CD4-positive, alpha-beta T cell treated with Interferon gamma for 1 hour (primary cell): Measurements from ENCODE around the gene LRRC2.
"Not testable (repeated sequence)": the region's sequence is repeated elsewhere in the genome, so short reads cannot be mapped to it uniquely, and the experiment has no call there.

ENCODE experiments used
- DNase-seq: peaks from one replicate; pipeline ENCODE4 v3.0.0-alpha.2; 2020

Gene LRRC2, protein sequence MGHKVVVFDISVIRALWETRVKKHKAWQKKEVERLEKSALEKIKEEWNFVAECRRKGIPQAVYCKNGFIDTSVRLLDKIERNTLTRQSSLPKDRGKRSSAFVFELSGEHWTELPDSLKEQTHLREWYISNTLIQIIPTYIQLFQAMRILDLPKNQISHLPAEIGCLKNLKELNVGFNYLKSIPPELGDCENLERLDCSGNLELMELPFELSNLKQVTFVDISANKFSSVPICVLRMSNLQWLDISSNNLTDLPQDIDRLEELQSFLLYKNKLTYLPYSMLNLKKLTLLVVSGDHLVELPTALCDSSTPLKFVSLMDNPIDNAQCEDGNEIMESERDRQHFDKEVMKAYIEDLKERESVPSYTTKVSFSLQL

DNA sequence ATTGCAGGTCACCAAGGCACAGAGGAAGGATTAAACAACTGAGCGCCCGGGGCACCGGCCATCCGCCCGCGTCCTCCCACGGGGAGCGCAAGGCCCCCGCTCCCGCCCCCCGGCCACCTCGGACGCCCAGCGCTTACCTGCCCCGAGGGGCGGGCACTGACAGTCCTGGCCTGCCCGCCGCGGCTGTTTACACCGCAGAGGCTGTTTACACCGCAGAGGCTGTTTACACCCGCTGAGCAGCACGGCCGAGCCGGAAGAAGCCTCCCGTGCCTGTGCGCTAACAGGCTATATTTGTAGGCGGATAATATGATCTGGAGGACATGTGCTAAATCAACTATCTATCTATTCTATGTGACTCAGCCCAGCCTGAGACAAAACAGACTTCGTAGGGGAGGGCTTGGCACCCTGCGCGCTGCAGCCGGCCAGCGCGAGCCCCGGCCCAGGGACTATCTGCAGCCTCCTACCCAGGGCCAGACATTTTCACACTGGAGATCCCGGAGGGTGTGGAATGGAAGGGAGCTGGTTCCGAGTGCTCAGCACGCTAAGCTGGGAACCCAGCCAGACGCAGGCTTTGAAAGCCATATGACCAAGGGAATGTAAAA is at the start of gene LRRC2:
Gene LRRC2, minus strand, starts transcription at position 263 of the 602 bp plus-strand sequence. CDS start 14,711 bp downstream, outside the sequence.
- DNase-seq = no peak

DNA sequence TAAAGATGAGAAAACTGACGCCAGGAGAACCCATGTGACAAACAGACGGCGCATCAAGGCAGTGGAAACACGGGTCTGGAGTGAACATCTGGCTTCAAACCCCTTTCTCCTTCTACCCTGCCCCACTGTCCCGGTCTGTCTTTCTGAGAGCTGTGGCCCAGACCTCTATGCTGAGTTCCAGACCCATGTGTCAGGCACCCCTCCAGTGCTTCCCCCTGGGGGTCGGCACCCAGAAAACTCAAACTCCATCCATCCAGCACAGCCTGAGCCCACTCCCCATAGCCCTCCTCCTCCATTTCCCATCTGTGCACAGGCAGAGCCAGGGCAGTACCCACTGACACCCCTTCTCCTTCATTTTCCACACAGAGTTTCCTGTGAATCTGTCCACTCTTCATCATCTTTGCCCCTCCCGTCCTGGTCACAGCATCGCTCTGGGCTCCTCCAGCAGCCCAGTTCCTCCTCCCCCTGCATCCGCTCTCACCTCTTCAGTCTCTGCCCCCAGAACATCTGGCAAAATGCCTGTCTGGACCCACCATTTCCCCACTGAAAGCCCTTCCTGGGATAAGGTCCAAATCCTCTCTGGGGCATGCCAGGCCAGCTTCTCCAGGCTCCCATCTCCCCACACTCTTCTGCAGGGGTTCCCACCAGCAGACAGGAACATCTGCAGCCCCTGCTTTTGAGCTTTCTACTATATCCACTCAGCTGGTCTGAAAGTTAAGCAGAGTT is 49.1 kb upstream of the LRRC2 start:
- DNase-seq = no peak

DNA sequence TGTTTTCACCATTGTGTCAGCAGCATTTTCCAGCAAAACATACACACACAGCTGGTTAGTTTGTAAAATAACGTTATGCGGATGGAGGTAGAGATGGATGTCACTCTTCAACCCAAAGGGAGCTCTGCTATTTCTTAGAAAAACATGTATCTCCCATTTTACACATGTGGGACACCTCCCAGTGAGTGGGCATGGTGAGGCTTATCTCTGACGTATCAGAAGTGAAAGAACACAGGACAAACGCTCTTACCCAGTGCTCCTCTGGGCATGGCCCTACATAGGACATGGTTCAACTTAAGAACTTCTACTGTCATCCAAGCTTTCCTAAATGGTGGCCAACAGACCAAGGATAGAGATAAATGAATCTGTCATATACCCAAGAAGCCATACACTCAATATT is 48.3 kb upstream of the LRRC2 start:
- no peak for DNase-seq

DNA sequence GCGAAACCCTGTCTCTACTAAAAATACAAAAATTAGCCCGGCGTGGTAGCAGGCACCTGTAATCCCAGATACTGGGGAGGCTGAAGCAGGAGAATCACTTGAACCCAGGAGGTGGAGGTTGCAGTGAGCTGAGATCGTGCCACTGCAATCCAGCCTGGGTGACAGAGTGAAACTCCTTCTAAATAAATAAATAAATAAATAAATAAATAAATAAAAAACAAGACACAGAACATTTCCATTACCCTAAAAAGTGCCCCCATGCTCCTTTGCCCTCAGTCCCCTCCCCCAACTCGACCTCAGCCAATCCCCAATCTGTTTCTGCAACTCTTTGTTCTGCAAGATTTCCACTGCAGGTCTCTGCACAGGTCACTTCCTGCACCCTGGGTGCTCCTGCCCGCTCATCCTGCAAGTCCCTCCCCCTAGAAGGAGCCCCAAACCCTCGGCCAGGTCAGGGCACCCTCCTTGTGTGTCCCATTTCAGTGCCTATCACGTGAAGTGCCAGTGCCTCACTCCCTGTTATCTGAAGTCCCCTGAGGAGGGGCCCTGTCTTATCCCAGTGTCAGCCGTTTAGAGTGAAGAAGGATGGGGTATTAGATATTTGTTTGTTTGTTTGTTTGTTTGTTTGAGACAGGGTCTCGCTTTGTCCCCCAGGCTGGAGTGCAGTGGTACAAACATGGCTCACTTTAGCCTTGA is 47.4 kb upstream of the LRRC2 start:
- DNase-seq = no peak

DNA sequence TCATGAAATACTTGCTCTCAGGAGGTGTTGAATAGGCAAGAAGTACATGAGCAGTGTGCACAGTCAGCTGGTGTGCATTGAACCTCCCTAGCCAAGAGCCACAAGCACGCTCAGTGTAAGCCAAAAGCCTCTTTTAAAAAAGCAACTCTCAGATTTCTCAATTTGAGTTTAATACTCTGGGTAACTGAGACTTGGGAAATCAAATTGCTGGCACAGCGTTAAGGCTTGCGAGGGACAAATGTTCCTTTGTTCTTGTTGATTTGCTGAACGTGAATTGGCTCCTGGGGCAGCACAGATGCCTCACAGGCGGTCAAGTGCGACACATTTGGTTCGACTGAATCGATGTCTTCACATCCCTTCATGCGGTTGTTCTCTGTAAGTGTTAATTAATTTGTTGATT is 46.2 kb upstream of the LRRC2 start, which contains the start of gene FAM240A:
Gene FAM240A, plus strand, starts transcription at position 202 of the 400 bp plus-strand sequence. Its CDS starts 159 bp downstream, at position 361.
- DNase-seq = no peak

DNA sequence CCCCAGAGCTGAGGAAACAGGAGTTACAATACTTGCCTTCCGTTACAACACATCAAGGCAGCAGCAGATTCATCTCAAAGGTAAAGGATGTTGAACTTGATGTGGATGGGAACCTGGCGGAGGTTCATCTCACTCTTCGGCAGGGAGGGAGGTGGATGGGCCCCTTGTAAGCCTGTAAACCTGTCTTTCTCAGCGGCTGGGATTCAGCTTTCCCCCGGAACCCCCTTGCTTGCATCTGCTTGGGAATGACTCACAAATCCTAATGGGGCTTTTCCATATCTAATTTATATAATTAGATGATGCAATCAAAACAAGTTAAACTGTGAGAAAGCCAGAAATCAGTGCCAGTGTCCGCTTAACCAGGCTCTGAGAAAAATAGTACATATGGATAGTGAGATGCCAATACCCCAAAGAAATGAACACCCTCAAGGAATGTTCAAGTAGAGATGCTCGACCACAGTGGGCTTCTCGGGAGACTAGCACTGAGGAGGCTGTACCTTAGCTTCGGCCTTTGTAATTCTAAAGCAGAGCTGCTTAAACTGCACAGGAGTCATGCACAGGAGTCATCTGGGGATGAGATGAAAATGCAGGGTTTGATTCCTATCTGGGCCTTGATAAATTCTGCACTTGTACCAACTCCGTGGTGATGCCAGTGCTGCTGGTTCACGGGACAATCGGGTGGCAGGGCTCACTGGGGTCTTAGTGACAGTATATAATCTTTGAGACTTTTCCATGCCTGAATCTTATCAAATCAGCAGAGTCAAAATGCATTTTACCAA is 44.0 kb upstream of the LRRC2 start:
- DNase-seq = no peak

DNA sequence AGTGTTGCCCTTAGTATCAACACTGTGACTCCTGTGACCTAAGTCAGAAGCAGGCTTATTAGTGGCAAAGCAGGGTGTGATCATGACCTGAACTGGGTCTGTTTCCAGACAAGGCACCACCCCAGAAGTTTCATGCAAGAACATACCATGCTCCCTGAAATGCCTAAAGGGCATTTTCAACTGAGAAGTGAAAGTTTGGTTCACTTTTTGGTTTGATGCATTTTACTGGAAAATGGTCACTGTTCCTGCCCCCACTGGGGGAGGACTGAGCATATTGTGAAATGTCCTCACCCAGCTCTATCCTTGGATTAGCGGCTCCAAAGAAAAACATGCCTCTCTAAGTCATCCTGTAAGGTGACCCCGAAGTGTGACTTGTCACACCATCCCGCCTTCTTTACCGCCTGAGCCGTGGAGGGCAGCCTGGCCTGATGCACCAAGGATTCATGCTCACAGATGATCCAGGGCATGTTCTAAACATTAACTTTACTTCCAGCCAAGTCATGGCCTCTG is 43.2 kb upstream of the LRRC2 start:
- DNase-seq = no peak

DNA sequence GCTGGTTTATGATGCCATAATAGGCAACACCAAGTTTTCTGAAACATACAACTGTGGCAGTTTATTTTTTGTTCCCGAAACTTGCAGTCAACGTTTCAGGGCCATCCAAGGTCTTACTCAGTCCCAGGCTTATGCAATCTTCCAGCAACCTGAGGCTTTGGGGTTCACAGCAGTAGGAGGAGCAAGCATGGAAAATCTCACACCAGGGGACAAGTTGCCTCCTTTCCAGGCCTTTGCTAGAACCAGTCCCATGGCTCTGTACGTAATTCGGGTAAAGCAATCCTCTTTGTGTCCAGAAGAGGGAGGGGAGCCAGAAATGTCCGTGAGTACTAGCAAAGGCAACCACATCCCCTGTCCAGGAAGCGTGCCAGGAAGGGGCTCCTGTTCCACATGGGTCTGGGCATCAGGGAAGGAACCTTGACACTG is 41.5 kb upstream of the LRRC2 start:
- DNase-seq = no peak

DNA sequence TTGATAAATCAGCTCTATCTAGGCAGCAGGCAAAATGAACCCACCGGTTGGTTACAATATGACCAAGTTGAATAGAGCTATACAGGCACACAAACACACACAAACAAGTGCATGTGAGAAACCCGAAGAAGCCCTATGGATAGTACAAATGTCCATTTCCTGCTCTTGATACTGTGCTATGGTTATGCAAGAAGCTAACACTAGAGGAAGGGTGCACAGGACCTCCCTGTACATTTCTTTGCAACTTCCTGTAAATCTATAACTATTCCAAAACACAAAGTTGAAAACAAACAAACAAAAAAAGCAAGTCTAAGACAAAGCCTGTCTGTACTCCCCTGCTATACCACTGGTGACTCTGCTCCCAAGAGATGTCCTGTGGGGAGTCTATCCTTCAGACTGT is 38.0 kb upstream of the LRRC2 start:
- DNase-seq = no peak

DNA sequence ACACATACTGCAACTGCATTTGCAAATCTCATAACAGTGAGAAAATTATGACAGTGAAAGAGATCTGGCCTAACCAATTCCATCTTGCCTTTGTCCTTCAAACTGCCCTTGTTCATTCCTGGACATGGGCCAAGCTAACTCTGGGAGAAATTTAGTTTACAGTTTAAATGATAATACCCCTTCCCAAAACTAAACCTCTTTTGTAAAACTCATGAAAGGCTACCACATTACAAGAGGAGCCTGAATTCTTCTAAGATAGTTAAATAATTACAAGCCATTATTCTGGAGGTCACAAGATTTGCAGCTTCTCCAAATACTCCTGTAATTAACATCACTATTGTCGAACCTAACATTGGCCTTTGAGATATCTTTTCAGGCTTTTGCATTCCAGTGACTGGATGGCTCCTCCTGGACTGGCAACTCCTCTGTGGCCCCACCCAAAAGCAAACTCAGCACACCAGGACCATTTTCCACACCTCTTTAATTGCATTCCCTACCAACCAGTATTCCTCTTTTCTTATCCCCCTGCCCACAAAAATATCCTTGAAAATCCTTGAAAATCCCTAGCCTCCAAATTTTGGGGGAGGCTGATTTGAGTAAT is 37.4 kb upstream of the LRRC2 start:
- no peak for DNase-seq

DNA sequence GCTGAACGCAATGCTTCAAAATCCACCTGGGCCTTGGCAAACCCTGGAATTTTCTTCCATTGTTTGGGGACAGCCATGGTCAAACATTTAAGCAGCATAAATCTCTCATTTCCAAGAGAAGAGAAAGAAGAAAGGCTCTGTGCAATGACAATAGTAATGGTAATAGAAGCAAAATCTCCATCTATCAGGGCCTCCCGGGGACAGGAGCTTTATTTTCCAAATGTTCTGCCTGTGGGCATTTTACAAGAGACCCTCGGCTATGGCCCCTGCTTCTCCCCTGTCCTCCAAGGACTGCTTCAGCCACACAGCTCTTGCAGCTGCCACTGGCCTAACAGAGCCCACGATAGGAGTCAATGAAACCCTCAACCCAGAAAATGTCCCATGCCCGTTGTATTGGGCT is 33.5 kb upstream of the LRRC2 start:
- no peak for DNase-seq

DNA sequence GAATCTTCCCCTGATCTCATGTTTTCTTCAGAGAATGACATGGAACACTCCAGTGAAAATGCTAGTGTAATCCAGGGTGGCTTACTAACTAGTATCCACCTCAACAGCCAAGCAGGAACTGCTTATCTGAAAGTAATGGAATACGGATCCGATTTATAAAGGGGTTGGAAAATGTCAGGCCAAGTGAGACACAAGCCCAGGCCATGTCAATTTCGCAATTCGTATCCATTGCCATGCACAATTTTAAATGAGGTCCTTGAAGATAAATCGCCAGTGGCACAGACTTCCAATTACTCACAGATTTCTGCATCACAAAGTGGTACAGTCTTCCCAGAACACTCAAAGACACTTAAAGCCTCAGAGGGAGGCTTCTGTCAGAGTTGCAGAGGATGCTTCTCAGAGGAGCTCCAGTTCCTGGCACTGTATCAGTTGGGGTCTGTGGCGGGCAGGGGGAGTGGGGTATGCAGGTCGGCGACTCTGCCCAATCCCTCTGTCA is 29.8 kb upstream of the LRRC2 start:
- DNase-seq = no peak

DNA sequence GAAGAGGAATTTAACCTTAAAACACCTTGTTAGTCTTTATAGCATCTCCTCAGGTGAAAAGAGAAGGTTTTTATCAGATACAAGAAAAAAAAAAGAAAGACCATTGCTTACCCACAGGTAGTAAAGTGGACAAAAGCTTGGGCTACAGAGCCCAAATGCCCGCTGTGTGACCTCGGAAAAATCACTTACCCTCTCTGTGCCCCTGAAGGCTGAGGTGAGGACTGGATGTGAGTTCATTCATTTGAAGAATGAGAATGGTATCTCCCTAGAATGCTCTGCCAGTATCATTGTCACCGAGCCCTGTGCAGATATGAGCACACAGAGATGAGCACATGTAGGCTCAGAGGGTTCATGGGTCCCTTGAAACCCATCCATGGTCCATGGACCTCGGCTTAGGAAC is 28.6 kb upstream of the LRRC2 start:
- no peak for DNase-seq

DNA sequence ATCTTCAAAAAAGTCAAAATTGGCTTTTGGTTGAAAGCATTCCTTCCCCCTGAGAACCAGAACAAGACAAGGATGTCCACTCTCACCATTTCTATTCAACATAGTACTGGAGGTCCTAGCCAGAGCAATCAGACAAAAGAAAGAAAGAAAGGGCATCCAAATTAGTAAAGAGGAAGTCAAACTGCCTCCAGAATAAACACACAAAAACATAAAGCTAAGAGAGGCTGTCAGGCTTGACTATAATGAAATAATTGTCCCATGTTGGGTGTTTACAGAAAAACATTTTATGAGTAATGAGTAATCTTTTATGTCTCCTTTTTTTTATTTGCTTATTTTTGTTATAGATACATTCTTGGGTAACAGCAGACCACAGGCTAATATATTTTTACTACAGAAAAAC is 27.9 kb upstream of the LRRC2 start:
- DNase-seq = no peak

DNA sequence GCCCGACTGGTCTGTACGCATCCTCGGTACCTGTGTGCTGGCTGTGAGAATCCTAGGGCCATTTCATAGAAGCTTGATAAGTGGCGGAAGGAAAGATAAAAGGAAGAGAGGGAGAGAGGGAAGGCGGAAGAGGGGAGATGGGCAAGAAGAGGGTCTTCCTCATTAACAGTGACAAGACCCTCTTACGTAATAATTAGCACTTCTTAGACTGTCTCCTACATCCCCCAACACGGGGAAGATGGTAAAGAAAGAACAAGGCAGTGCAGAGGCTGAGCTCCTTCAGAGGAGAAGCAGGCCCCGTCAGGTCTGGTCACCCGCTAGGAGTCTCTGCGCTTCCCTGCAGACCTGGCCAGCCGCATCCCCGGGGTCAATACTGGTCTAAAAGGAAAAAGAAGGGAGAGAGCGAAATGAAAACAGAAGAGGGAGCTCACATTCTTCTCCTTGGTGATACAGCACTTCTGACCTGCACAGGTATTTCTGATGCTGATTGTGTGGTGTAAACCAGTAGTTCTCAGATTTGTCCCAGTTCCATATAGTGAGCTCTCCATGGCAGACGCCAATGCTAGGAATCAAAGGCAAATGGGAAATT is 27.3 kb upstream of the LRRC2 start:
- no peak for DNase-seq

DNA sequence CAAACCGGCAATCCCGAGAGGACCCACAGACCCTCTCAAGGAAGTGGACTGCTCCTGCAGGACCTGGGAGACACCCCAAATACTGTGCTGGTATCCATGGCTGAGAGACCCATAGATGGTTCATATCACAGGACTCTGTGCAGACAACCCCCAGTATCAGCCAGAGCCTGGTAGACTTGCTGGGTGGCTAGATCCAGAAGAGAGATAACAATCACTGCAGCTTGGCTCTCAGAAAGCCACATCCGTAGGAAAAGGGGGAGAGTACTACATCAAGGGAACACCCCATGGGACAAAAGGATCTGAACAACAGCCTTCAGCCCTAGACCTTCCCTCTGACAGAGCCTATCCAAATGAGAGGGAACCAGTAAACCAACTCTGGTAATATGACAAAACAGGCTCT is 21.2 kb upstream of the LRRC2 start:
- DNase-seq = not testable (repeated sequence)

DNA sequence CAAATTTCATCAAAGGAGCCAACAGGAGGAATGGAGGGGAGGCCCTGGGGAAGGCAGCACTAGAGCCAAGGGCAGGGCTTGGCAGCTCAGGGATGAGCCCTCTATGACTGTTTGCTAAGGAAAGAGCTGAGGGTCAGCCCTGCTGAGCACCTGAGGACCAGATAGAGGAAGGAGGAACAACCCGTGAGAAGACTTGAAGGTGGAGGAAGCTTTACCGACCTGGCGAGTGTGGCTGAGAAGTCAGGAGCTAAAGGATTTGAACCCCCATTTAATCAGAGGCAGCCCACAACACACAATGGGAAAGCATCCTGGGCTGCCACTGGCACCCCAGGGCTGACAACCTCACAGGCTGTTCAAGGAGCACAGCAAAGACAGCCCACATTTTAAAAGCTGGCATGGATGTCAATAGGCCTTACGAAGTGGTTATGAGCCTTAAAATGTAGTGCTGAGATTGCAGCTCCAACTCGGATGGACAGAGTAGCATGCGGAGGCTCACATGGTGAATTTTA is 20.7 kb upstream of the LRRC2 start:
- no peak for DNase-seq

DNA sequence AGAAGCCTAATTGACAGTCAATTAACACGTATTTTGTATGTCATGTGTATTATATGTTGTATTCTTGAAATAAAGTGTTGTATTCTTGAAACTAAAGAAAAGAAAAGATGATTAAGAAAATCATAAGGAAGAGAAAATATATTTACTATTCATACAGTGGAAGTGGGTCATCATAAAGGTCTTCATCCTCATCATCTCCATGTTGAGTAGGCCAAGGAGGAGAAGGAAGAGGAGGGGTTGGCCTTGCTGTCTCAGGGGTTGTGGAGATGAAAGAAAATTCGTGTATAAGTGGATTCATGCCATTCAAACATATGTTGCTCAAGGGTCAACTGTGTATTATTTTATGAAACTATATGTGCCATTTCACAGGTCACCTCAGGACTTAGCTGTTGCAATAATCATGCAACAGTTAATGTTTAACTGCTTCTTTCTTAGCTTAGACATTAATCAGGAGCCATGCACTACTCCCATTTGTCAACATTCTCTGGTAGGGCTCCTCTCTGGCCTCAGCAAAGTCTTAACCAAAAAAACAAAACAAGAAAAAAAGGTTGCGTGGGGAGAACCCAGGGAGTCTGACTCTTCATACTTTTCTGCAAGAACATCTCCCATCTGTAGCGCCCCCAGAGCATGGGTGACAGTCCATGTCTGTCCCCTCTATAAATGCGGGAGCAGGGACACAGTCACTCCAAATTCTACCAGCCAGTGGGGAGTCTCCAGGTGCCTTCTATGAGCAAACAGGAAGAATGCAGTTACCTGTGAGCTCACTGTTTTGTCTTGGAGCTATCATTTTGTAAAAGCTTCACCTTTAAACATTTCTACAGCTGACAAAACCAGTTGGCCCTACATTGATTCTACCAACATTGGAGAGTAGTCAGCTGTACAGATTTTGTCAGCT is 19.9 kb upstream of the LRRC2 start:
- no peak for DNase-seq

DNA sequence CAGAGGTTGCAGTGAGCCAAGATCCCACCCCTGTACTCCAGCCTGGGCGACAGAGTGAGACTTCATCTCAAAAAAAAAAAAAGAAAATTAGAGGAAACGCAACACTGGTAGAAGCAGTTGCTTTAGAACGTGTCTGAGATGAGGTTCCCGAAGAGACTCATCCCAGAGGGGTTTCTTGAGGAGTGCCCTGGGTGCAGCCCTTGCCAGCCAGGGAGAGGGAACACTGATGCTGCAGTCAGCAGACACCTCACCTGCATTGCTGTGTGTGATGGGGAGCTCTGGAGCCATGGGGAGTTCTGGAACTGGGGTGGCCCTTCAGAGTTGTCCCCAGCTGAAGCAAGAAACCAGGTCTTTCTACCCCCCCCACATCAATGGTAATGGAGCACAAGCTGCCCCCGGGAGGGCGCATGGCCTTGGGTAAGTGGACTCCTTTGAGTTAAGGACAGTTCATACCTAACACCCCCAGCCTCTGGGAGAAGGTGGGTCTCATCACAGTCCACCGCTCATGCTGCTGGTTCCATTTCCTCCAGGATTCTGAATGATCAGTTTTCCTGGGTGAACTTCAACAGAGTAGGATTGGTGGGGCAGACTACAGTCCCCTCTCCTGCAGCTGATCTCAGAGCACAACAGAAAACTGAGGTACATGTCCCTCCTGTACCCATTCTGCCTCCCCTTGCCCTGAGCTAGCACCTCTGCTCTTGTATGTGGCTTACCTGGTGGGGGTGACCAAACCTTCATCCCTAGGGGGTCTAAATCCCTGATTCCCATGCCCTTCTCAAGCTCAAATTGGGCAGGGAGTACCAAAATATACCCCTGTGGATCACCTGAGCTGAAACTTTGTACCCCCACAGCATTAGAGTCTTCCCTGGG is 18.7 kb upstream of the LRRC2 start:
- no peak for DNase-seq
